HG03354 (cell line): ENCODE measurements around the gene RND2.

Source experiments
- ATAC-seq: cut with Tn5 transposase; IDR thresholded peaks from one replicate; pipeline ENCODE4 v1.9.1; 2021; ENCODE audit warnings: mild to moderate bottlenecking; ENCODE audit not compliant: unreplicated experiment, poor library complexity, severe bottlenecking

Gene RND2

GRCh38 chr17:43068570-43069367 is 43.7 kb downstream of the RND2 start:
- ATAC-seq: no peak

DNA sequence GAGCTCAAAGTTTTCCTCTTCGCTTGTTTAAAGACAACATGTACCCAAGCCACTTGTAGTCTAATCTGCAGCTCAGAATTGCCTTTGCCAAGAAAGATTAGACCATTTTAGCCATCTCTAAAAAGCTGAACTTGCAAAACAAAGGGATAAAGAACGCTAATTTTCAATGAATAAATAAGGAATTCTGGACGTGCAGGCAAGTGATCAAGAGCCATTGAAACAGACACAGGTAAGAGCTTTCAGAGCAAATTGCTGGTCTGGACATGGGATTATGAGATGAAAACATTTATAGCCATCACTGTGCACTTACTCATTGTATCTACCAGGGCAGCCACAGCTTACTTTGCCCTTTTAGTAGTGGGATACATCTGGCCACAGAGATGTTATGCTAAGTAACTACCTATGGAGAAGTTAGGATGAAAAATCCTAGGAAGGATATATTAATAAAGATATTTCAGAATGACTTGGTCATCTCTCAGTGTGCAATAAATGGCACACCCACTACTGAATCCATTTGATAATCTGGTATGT is 44.4 kb downstream of the RND2 start:
- ATAC-seq: no peak

- ATAC-seq: no peak
These were observed 45.2 kb downstream of the RND2 start for GRCh38 chr17:43070257-43070656.

- ATAC-seq: no peak
These were observed 45.8 kb downstream of the RND2 start for GRCh38 chr17:43070872-43071271.

GRCh38 chr17:43074869-43075268 is 49.8 kb downstream of the RND2 start:
- no peak for ATAC-seq

DNA sequence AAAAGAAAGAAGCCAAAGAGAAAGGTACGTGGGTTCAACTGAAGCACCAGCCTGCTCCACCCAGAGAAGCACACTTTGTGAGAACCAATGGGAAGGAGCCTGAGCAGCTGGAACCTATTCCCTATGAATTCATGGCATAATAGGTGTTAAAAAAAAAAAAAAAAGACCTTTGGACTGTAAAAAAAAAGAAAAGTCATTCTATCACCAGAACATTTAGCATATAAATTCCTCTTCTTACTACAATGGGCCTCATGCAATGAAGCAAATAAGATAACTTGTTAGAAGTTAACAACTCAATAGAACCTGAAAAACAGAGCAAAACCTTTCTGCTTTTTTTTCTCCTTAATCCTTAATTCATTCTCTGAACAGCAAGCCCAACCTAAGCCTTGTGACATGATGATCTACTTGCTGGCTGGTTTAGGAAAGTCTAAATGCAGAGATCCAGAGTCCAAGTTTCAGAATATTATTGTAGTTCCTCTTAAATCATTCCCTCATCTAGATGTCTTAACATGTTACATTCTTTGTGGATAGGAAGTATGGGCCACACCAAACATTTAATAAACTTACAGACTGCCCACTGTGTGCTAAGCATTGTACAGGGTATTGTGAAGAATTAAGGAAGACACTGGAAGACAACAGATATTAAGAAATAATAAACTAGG is 54.7 kb downstream of the RND2 start:
- ATAC-seq: no peak
